ENCODE data around the gene PGF. TPM values are rescaled to one million over a fixed set of nuclear protein-coding genes. Genes with fewer than 3 reads are reported as not detected.

The PGF gene
- total and polyA plus RNA-seq, 8 donors, result 1.8 to 13.3 (median 6.4) TPM; not detected in 1

DNA sequence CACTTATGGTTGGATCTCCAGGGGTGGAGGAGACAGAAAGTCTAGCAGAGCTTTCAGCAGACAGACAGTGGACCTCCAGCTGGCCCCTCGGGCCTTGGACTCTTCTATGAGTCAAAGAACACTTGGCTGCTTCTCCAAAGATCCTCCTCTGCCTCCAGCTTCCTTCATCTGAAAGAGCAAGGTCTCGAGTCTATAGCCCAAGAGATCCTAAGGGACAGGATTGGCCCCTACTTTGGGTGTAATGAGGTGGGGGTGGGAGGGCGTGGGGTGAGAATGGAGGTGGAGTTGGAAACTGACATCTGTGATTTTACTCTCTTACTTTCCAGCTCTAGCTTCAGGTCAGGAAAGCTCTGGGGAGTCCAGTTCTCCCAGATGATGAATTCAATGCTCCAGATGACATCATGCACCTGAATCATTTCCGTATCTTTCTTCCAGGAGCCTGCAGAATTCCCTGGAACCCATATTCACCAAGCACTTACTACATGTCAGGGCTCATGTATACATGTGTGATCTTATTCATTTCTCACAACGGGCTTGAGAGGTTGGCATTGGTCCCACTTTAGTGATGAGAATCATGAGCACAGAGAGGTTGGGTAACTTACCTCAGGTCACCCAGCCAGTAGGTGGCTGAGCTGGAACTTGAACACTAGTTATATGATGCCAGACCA is 10.2 kb upstream of the PGF start:
- Histone ChIP-seq H3K4me3 (no peak overlapping the region), H3K27me3 (peaks cover 0 to 4% (median 0%) of the 10 kb centered on the region in 3 donors), H3K4me1 (no peaks in the 10 kb centered on the region), H3K9me3 (no peaks in the 10 kb centered on the region), H3K27ac (no peak overlapping the region), H3K36me3 (no peaks in the 10 kb centered on the region)
- intact Hi-C loops (cut with DNase I; ENCODE audit: low total_unique reads), result no loop called here
- no peak for TF ChIP-seq POLR2AphosphoS5 (IDR thresholded peaks at IDR 0.05)
- no peak for DNase-seq
- 65 to 74% (median 69%) methylated on average over 4 to 5 of the region's 5 CpGs for WGBS, 5 donors

DNA sequence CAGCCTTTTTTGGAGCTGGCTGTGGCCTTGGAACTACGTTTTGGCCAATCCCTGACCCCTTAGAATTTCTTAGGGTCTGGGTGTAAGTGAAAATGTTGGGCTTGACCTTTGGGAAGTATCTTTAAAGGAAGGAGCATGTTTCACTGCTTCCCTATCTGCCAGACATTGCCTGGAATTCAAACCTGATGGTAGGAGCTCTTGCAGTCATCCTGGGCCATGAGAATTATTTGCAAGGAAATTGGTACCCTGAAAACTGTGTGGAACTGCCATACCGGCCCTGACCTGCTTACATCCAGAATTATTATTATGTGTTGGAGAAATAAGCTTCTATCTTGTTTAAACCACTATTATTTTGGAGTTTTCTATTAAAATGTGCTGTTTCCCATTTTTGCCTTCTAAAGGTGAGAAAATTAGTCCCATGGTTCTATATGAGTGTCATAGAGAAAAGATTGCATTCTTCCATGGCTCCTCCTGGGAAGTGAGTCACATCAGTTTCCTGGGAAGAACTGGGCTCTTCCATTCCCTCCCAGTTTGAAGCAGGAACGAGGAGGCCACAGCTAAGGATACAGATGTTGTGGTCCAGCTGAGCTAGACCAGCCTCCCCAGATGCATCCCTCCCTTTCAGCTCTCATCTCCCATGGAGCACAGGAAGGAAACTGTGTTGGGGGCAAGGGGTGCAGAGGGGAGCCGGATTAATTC is 9.5 kb upstream of the PGF start:
- H3K27ac ChIP-seq, result no peak overlapping the region
- no peak overlapping the region for H3K4me3 ChIP-seq
- no peaks in the 10 kb centered on the region for H3K36me3 ChIP-seq
- H3K9me3 ChIP-seq, result no peaks in the 10 kb centered on the region
- peaks cover 0 to 4% (median 0%) of the 10 kb centered on the region in 3 donors for H3K27me3 ChIP-seq
- 45 to 62% (median 56%) methylated on average over 4 of the region's 4 CpGs for WGBS, 5 donors
- intact Hi-C loops (cut with DNase I; ENCODE audit: low total_unique reads), result no loop called here
- TF ChIP-seq, protein P1, sequence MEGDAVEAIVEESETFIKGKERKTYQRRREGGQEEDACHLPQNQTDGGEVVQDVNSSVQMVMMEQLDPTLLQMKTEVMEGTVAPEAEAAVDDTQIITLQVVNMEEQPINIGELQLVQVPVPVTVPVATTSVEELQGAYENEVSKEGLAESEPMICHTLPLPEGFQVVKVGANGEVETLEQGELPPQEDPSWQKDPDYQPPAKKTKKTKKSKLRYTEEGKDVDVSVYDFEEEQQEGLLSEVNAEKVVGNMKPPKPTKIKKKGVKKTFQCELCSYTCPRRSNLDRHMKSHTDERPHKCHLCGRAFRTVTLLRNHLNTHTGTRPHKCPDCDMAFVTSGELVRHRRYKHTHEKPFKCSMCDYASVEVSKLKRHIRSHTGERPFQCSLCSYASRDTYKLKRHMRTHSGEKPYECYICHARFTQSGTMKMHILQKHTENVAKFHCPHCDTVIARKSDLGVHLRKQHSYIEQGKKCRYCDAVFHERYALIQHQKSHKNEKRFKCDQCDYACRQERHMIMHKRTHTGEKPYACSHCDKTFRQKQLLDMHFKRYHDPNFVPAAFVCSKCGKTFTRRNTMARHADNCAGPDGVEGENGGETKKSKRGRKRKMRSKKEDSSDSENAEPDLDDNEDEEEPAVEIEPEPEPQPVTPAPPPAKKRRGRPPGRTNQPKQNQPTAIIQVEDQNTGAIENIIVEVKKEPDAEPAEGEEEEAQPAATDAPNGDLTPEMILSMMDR (IDR thresholded peaks at IDR 0.05), result no peak
- TF ChIP-seq POLR2A (IDR thresholded peaks at IDR 0.05) (no peak), POLR2AphosphoS5 (IDR thresholded peaks at IDR 0.05) (no peak)
- no peak for DNase-seq
- H3K4me1 ChIP-seq, result no peaks in the 10 kb centered on the region

DNA sequence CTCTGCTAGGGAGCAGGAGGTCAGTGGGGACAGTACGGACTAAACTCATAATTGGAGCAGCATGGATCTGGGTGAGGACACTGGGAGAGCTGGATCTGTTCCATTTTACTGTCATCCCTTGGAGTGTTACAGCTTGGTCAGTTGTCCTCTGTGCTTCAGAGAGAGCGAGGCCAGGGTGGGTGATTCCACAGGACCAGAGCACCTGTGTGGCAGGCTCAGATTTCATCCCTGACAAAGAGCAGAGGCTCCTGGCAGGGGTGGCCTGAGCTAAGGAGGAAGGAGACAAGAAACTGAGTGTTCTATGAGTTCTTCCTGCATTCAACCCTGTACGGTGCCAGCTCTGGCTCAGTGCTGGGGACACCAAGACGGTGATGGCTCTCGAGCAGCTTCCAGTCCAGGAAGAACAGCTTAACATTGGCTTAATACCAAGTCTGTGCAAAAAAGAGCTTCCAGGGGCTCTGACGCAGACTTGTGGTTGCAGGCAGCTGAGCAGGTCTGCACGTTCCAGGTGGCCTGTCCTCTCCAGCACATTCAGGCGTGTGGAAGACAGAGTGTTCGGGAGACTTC is 8.4 kb upstream of the PGF start:
- TF ChIP-seq EP300 (IDR thresholded peaks at IDR 0.05) (no peak), POLR2A (IDR thresholded peaks at IDR 0.05) (no peak), POLR2AphosphoS5 (IDR thresholded peaks at IDR 0.05) (no peak)
- TF ChIP-seq, protein P1 (IDR thresholded peaks at IDR 0.05), result no peak
- intact Hi-C loops (cut with DNase I; ENCODE audit: low total_unique reads), result no loop called here
- no peak overlapping the region for H3K4me3 ChIP-seq
- WGBS, 5 donors, result 37 to 49% (median 40%) methylated on average over 9 of the region's 9 CpGs
- no peaks in the 10 kb centered on the region for H3K36me3 ChIP-seq
- H3K9me3 ChIP-seq, result no peaks in the 10 kb centered on the region
- H3K27ac ChIP-seq, result no peak overlapping the region
- H3K27me3 ChIP-seq, result peaks cover 0 to 4% (median 0%) of the 10 kb centered on the region in 3 donors
- no peaks in the 10 kb centered on the region for H3K4me1 ChIP-seq
- no peak for DNase-seq

DNA sequence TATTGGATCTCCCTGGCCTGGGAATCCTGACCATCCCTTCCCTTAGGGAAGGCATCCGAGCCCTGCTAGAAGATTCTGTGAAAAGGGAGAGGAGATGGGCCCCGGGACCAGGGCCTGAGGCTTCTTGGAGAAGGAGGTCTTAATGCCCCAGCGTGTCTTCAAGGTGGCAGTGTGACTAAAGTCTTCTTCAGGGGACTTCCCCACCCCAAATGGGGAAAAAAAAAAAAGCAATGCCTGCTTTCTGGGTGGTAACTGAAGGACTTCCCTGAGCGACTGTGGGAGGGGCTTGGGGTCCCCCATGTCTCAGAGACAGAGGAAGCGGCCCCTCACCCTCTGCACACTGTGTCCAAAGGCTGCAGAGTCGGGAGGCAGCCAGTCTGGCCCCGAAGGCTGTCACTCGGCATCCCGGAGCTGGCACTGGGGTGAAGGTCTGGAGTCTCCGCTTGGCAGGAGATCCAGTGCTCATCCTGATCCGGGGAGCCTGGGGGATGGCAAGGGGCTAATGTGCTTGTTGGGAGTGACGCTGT is 7.8 kb upstream of the PGF start:
- Histone ChIP-seq H3K36me3 (no peaks in the 10 kb centered on the region), H3K4me1 (no peaks in the 10 kb centered on the region), H3K4me3 (no peak overlapping the region), H3K27me3 (peaks cover 0 to 4% (median 0%) of the 10 kb centered on the region in 3 donors), H3K27ac (no peak overlapping the region), H3K9me3 (no peaks in the 10 kb centered on the region)
- WGBS, 5 donors, result 63 to 75% (median 69%) methylated on average over 8 to 12 of the region's 12 CpGs
- TF ChIP-seq, protein P1 (IDR thresholded peaks at IDR 0.05), result no peak
- TF ChIP-seq POLR2A (IDR thresholded peaks at IDR 0.05) (no peak), EP300 (IDR thresholded peaks at IDR 0.05) (no peak), POLR2AphosphoS5 (IDR thresholded peaks at IDR 0.05) (no peak)
- intact Hi-C loops (cut with DNase I; ENCODE audit: low total_unique reads), result no loop called here
- DNase-seq, result no peak
